SU-DHL-6 (cell line): ENCODE measurements around the gene UBE2O.

ENCODE experiments used
- H2AFZ ChIP-seq: fragments of 200-600 bp; sonication (generic); 2 replicates; pipeline ENCODE4 v1.6.1; 2014; ENCODE audit warnings: low read depth, mild to moderate bottlenecking, moderate library complexity, mixed read lengths, antibody characterized with exemption, low read length; ENCODE audit not compliant: severe bottlenecking
- H3F3A ChIP-seq: fragments of 200-600 bp; shearing (Covaris generic); 2 replicates; pipeline ENCODE4 v1.6.0; 2016; ENCODE audit warnings: antibody characterized with exemption, mild to moderate bottlenecking; ENCODE audit not compliant: insufficient read depth
- H3K27ac ChIP-seq: fragments of 200-600 bp; sonication (generic); 2 replicates; pipeline ENCODE4 v1.5.1; 2016; ENCODE audit warnings: low read depth, mild to moderate bottlenecking, low read length, moderate library complexity, mixed read lengths
- H3K27me3 ChIP-seq: fragments of 200-600 bp; sonication (generic), shearing (Covaris generic); 2 replicates; pipeline ENCODE4 v1.6.0; 2014; ENCODE audit warnings: mild to moderate bottlenecking, low read length
- H3K36me3 ChIP-seq: fragments of 200-600 bp; sonication (generic); 2 replicates; pipeline ENCODE4 v1.6.1; 2014; ENCODE audit warnings: mild to moderate bottlenecking, low read length, mixed read lengths
- H3K4me2 ChIP-seq: fragments of 300-600, 200-600 bp; shearing (Covaris generic), sonication (generic); 2 replicates; pipeline ENCODE4 v1.6.0; 2014; ENCODE audit warnings: low read length, low read depth, mild to moderate bottlenecking; ENCODE audit not compliant: poor library complexity, severe bottlenecking
- H3K4me3 ChIP-seq: fragments of 200-600 bp; sonication (generic); 2 replicates; pipeline ENCODE4 v1.5.1; 2014; ENCODE audit warnings: antibody characterized with exemption, low read length, mild to moderate bottlenecking, mixed read lengths; ENCODE audit not compliant: insufficient read depth, poor library complexity, severe bottlenecking
- H3K79me2 ChIP-seq: fragments of 200-600 bp; sonication (generic); 2 replicates; pipeline ENCODE4 v1.6.1; 2014; ENCODE audit warnings: mild to moderate bottlenecking, low read length, moderate library complexity; ENCODE audit not compliant: insufficient read depth
- H3K9ac ChIP-seq: fragments of 200-600 bp; sonication (generic); 2 replicates; pipeline ENCODE4 v1.7.0; 2014; ENCODE audit warnings: mild to moderate bottlenecking, low read length
- H3K9me2 ChIP-seq: fragments of 200-600 bp; sonication (generic); replicated peaks from 2 replicates; pipeline ENCODE4 v1.6.1; 2014; ENCODE audit warnings: low read length; ENCODE audit not compliant: insufficient read depth
- H3K9me3 ChIP-seq: fragments of 200-600 bp; sonication (generic); 2 replicates; pipeline ENCODE4 v1.6.1; 2014; ENCODE audit warnings: low read length, mixed read lengths; ENCODE audit not compliant: insufficient read depth
- H4K20me1 ChIP-seq: fragments of 200-600 bp; sonication (generic); 2 replicates; pipeline ENCODE4 v1.6.1; 2014; ENCODE audit warnings: low read depth, mild to moderate bottlenecking, antibody characterized with exemption, low read length, moderate library complexity, mixed read lengths
- EZH2phosphoT487 ChIP-seq: fragments of 200-600 bp; sonication (generic), shearing (Covaris generic); conservative IDR thresholded peaks from 2 replicates; pipeline ENCODE4 v1.6.1; 2018; ENCODE audit warnings: mild to moderate bottlenecking, antibody characterized with exemption, low read length, moderate library complexity, mixed read lengths
- TF ChIP-seq, protein P1 (sequence below): fragments of 200-600 bp; sonication (generic); IDR thresholded peaks from one replicate; pipeline ENCODE4 v1.5.1; 2017; ENCODE audit warnings: antibody characterized with exemption, mild to moderate bottlenecking, low read length, moderate library complexity; ENCODE audit not compliant: insufficient read depth, poor library complexity, severe bottlenecking

Gene UBE2O

GRCh38 chr17:76354747-76355310 lies 98.1 kb downstream of the UBE2O start:
- no peaks in the 10 kb centered on the region for H3K9me3 ChIP-seq
- peak overlapping the region; percentile 77 for H3K4me2 ChIP-seq
- no peak overlapping the region for H3K9ac ChIP-seq
- no peak overlapping the region for H2AFZ ChIP-seq
- H4K20me1 ChIP-seq: no peaks in the 10 kb centered on the region
- peaks cover 26% of the 10 kb centered on the region for H3K79me2 ChIP-seq
- no peak overlapping the region for H3K27ac ChIP-seq
- H3K36me3 ChIP-seq: no peaks in the 10 kb centered on the region
- H3F3A ChIP-seq: peaks cover 5% of the 10 kb centered on the region; the same call in 1 of the 2 replicates
- no peaks in the 10 kb centered on the region for H3K9me2 ChIP-seq
- H3K27me3 ChIP-seq: no peaks in the 10 kb centered on the region
- H3K4me3 ChIP-seq: no peak overlapping the region
- TF ChIP-seq, protein P1, sequence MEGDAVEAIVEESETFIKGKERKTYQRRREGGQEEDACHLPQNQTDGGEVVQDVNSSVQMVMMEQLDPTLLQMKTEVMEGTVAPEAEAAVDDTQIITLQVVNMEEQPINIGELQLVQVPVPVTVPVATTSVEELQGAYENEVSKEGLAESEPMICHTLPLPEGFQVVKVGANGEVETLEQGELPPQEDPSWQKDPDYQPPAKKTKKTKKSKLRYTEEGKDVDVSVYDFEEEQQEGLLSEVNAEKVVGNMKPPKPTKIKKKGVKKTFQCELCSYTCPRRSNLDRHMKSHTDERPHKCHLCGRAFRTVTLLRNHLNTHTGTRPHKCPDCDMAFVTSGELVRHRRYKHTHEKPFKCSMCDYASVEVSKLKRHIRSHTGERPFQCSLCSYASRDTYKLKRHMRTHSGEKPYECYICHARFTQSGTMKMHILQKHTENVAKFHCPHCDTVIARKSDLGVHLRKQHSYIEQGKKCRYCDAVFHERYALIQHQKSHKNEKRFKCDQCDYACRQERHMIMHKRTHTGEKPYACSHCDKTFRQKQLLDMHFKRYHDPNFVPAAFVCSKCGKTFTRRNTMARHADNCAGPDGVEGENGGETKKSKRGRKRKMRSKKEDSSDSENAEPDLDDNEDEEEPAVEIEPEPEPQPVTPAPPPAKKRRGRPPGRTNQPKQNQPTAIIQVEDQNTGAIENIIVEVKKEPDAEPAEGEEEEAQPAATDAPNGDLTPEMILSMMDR: no peak
- no peak for TF ChIP-seq EZH2phosphoT487

- H3K27me3 ChIP-seq: no peaks in the 10 kb centered on the region
- H3K36me3 ChIP-seq: no peaks in the 10 kb centered on the region
- no peaks in the 10 kb centered on the region for H4K20me1 ChIP-seq
- H2AFZ ChIP-seq: peak overlapping the region; percentile 94
- no peak for TF ChIP-seq EZH2phosphoT487
- TF ChIP-seq, protein P1: no peak
- H3K9me2 ChIP-seq: no peaks in the 10 kb centered on the region
- peaks cover 5% of the 10 kb centered on the region; the same call in 1 of the 2 replicates for H3F3A ChIP-seq
- peak overlapping the region; percentile 77; the same call in 1 of the 2 replicates for H3K27ac ChIP-seq
- H3K9me3 ChIP-seq: no peaks in the 10 kb centered on the region
- H3K9ac ChIP-seq: peak overlapping the region; percentile 76
- H3K79me2 ChIP-seq: peaks cover 31% of the 10 kb centered on the region
- peak overlapping the region; percentile 77 for H3K4me2 ChIP-seq
- peak overlapping the region; percentile 87 for H3K4me3 ChIP-seq
Observed at GRCh38 chr17:76354317-76354729, 98.6 kb downstream of the UBE2O start.

GRCh38 chr17:76353599-76354316 lies 99.2 kb downstream of the UBE2O start, which contains the start of gene PRPSAP1:
TSS of gene PRPSAP1 (minus strand) at chr17:76353916. CDS start at chr17:76353703, 213 bp downstream.
- no peaks in the 10 kb centered on the region for H3K9me3 ChIP-seq
- H2AFZ ChIP-seq: peak within 1 kb of the TSS; percentile 94
- peak within 1 kb of the TSS; percentile 87 for H3K4me3 ChIP-seq
- peaks cover 5% of the 10 kb centered on the region; the same call in 1 of the 2 replicates for H3F3A ChIP-seq
- H3K4me2 ChIP-seq: peak within 1 kb of the TSS; percentile 77
- peak within 1 kb of the TSS; percentile 77 for H3K27ac ChIP-seq
- no peak for TF ChIP-seq EZH2phosphoT487
- TF ChIP-seq, protein P1: no peak
- H3K79me2 ChIP-seq: peaks cover 35% of the 10 kb centered on the region
- H4K20me1 ChIP-seq: no peaks in the 10 kb centered on the region
- H3K9me2 ChIP-seq: no peaks in the 10 kb centered on the region
- no peaks in the 10 kb centered on the region for H3K27me3 ChIP-seq
- H3K36me3 ChIP-seq: no peaks in the 10 kb centered on the region
- H3K9ac ChIP-seq: peak within 1 kb of the TSS; percentile 76
